Karpas-422 (cell line): ENCODE results near the gene ADCYAP1R1. TPM values are rescaled to one million over a fixed set of nuclear protein-coding genes. Genes with fewer than 3 reads are reported as not detected.

Experiments
- DNase-seq: peaks from one replicate; pipeline ENCODE4 v3.0.0-alpha.2; 2015
- H2AFZ ChIP-seq: fragments of 200-600 bp; sonication (generic); 2 replicates; pipeline ENCODE4 v1.6.1; 2014; ENCODE audit warnings: antibody characterized with exemption, low read length, mixed read lengths
- H3K27ac ChIP-seq: fragments of 200-600 bp; sonication (generic); 2 replicates; pipeline ENCODE4 v1.5.1; 2014; ENCODE audit warnings: mild to moderate bottlenecking, low read length, moderate library complexity
- H3K27me3 ChIP-seq: fragments of 200-600 bp; sonication (generic); 2 replicates; pipeline ENCODE4 v1.6.1; 2014; ENCODE audit warnings: low read length, mixed read lengths
- H3K36me3 ChIP-seq: fragments of 200-600 bp; sonication (generic); 2 replicates; pipeline ENCODE4 v1.6.1; 2014; ENCODE audit warnings: low read length, mixed read lengths; ENCODE audit not compliant: insufficient read depth
- H3K4me1 ChIP-seq: fragments of 200-600 bp; sonication (generic); 2 replicates; pipeline ENCODE4 v1.6.1; 2014; ENCODE audit warnings: mild to moderate bottlenecking, low read length, mixed read lengths
- H3K4me2 ChIP-seq: fragments of 200-600 bp; sonication (generic); 2 replicates; pipeline ENCODE4 v1.6.1; 2014; ENCODE audit warnings: low read length, low read depth, mild to moderate bottlenecking; ENCODE audit not compliant: poor library complexity, severe bottlenecking
- H3K4me3 ChIP-seq: fragments of 200-600 bp; sonication (generic); 2 replicates; pipeline ENCODE4 v1.5.1; 2014; ENCODE audit warnings: mild to moderate bottlenecking, antibody characterized with exemption, low read length, mixed read lengths
- H3K79me2 ChIP-seq: fragments of 200-600 bp; sonication (generic); 2 replicates; pipeline ENCODE4 v1.6.1; 2014; ENCODE audit warnings: mild to moderate bottlenecking, low read length, mixed read lengths
- H3K9ac ChIP-seq: fragments of 200-600 bp; sonication (generic); 2 replicates; pipeline ENCODE4 v1.6.0; 2014; ENCODE audit warnings: low read length
- H3K9me2 ChIP-seq: fragments of 200-600 bp; sonication (generic), shearing (Covaris generic); replicated peaks from 2 replicates; pipeline ENCODE4 v1.6.0; 2014; ENCODE audit warnings: mild to moderate bottlenecking, low read length, moderate library complexity; ENCODE audit not compliant: insufficient read depth
- H3K9me3 ChIP-seq: fragments of 300-700, 200-600 bp; sonication (generic); 2 replicates; pipeline ENCODE4 v1.6.1; 2014; ENCODE audit warnings: low read length, mixed read lengths
- H4K20me1 ChIP-seq: fragments of 200-600 bp; sonication (generic); 2 replicates; pipeline ENCODE4 v1.6.1; 2014; ENCODE audit warnings: mild to moderate bottlenecking, antibody characterized with exemption, low read length, low read depth; ENCODE audit not compliant: insufficient read depth
- total RNA-seq: library from RNA; depleted of rRNA; stranded (reverse); fragments of >200 nt; shearing (Covaris generic); gene quantifications from 2 replicates; pipeline ENCODE4 v1.2.3, GENCODE V29; 2014; ENCODE audit warnings: low replicate concordance

The ADCYAP1R1 gene
- total RNA-seq, 1 experiment from 2014 or later: 0.52 TPM

DNA sequence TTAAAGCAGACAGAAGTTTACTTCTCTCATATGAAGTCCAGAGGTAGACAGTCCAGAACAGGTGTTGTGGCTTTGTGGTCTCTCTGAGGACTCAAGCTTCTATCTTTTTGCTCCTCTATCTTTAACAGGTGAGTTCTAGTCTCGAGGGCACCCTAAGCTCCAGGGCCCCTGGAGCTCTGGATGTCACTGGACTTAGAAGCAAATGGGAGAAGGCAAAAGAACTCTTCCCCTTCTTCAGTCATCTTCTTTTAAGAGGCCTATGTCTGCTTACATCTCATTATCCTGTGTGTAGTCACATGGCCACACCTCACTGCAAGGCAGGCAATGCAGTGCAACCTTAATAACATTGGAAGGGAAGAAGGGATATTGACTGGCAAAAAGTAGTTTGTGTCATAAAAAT is 61.6 kb downstream of the ADCYAP1R1 start:
- Histone ChIP-seq H4K20me1 (no peaks in the 10 kb centered on the region), H2AFZ (no peak overlapping the region), H3K4me2 (no peak overlapping the region), H3K27ac (no peak overlapping the region), H3K4me3 (no peak overlapping the region), H3K9ac (no peak overlapping the region), H3K36me3 (no peaks in the 10 kb centered on the region), H3K4me1 (no peaks in the 10 kb centered on the region), H3K9me3 (no peaks in the 10 kb centered on the region), H3K79me2 (no peaks in the 10 kb centered on the region), H3K9me2 (no peaks in the 10 kb centered on the region), H3K27me3 (no peaks in the 10 kb centered on the region)
- DNase-seq: no peak

GRCh38 chr7:31114593-31115343 is 62.7 kb downstream of the ADCYAP1R1 start:
- Histone ChIP-seq H3K4me1 (no peaks in the 10 kb centered on the region), H2AFZ (no peak overlapping the region), H3K27ac (no peak overlapping the region), H3K9ac (no peak overlapping the region), H3K79me2 (no peaks in the 10 kb centered on the region), H3K27me3 (no peaks in the 10 kb centered on the region), H3K4me2 (no peak overlapping the region), H3K9me2 (no peaks in the 10 kb centered on the region), H4K20me1 (no peaks in the 10 kb centered on the region), H3K4me3 (no peak overlapping the region), H3K36me3 (no peaks in the 10 kb centered on the region), H3K9me3 (no peaks in the 10 kb centered on the region)
- peak; percentile 66 for DNase-seq

GRCh38 chr7:31116615-31117014 is 64.5 kb downstream of the ADCYAP1R1 start:
- H4K20me1 ChIP-seq: no peaks in the 10 kb centered on the region
- no peak overlapping the region for H3K4me2 ChIP-seq
- H3K4me3 ChIP-seq: no peak overlapping the region
- no peaks in the 10 kb centered on the region for H3K36me3 ChIP-seq
- DNase-seq: no peak
- H3K27me3 ChIP-seq: no peaks in the 10 kb centered on the region
- H3K27ac ChIP-seq: no peak overlapping the region
- H2AFZ ChIP-seq: no peak overlapping the region
- no peaks in the 10 kb centered on the region for H3K79me2 ChIP-seq
- peaks cover under 1% of the 10 kb centered on the region for H3K4me1 ChIP-seq
- no peak overlapping the region for H3K9ac ChIP-seq
- no peaks in the 10 kb centered on the region for H3K9me3 ChIP-seq
- H3K9me2 ChIP-seq: no peaks in the 10 kb centered on the region

- no peak for DNase-seq
- H3K9me3 ChIP-seq: no peaks in the 10 kb centered on the region
- H3K9me2 ChIP-seq: no peaks in the 10 kb centered on the region
- no peaks in the 10 kb centered on the region for H3K36me3 ChIP-seq
- no peak overlapping the region for H3K4me2 ChIP-seq
- H3K79me2 ChIP-seq: no peaks in the 10 kb centered on the region
- no peaks in the 10 kb centered on the region for H3K27me3 ChIP-seq
- H3K4me1 ChIP-seq: peaks cover 10% of the 10 kb centered on the region
- no peak overlapping the region for H3K4me3 ChIP-seq
- H3K27ac ChIP-seq: no peak overlapping the region
- H3K9ac ChIP-seq: no peak overlapping the region
- no peaks in the 10 kb centered on the region for H4K20me1 ChIP-seq
- H2AFZ ChIP-seq: no peak overlapping the region
These were observed 67.1 kb downstream of the ADCYAP1R1 start for GRCh38 chr7:31119249-31119648.

GRCh38 chr7:31120800-31121513 is 68.8 kb downstream of the ADCYAP1R1 start:
- Histone ChIP-seq H3K4me2 (no peak overlapping the region), H3K4me1 (peaks cover 10% of the 10 kb centered on the region), H3K4me3 (no peak overlapping the region), H3K36me3 (no peaks in the 10 kb centered on the region), H3K27ac (no peak overlapping the region), H3K9ac (no peak overlapping the region), H3K9me3 (no peaks in the 10 kb centered on the region), H4K20me1 (no peaks in the 10 kb centered on the region), H3K9me2 (no peaks in the 10 kb centered on the region), H3K79me2 (no peaks in the 10 kb centered on the region), H2AFZ (no peak overlapping the region), H3K27me3 (no peaks in the 10 kb centered on the region)
- no peak for DNase-seq

- no peaks in the 10 kb centered on the region for H3K9me2 ChIP-seq
- peaks cover 10% of the 10 kb centered on the region for H3K4me1 ChIP-seq
- DNase-seq: no peak
- no peak overlapping the region for H2AFZ ChIP-seq
- no peaks in the 10 kb centered on the region for H3K9me3 ChIP-seq
- no peaks in the 10 kb centered on the region for H4K20me1 ChIP-seq
- H3K27ac ChIP-seq: no peak overlapping the region
- H3K4me2 ChIP-seq: peak overlapping the region; percentile 41
- H3K9ac ChIP-seq: no peak overlapping the region
- no peaks in the 10 kb centered on the region for H3K27me3 ChIP-seq
- H3K4me3 ChIP-seq: no peak overlapping the region
- no peaks in the 10 kb centered on the region for H3K36me3 ChIP-seq
- H3K79me2 ChIP-seq: no peaks in the 10 kb centered on the region
These were observed 69.5 kb downstream of the ADCYAP1R1 start for GRCh38 chr7:31121601-31122000.

GRCh38 chr7:31122649-31123058 is 70.5 kb downstream of the ADCYAP1R1 start:
- no peak overlapping the region for H3K9ac ChIP-seq
- H4K20me1 ChIP-seq: no peaks in the 10 kb centered on the region
- H3K27ac ChIP-seq: no peak overlapping the region
- no peak overlapping the region for H3K4me3 ChIP-seq
- peak overlapping the region; percentile 41 for H3K4me2 ChIP-seq
- H3K36me3 ChIP-seq: no peaks in the 10 kb centered on the region
- H3K79me2 ChIP-seq: no peaks in the 10 kb centered on the region
- peak; percentile 91 for DNase-seq
- H3K4me1 ChIP-seq: peaks cover 10% of the 10 kb centered on the region
- no peaks in the 10 kb centered on the region for H3K9me2 ChIP-seq
- H3K27me3 ChIP-seq: no peaks in the 10 kb centered on the region
- H2AFZ ChIP-seq: peak overlapping the region; percentile 71; the same call in 1 of the 2 replicates
- no peaks in the 10 kb centered on the region for H3K9me3 ChIP-seq

GRCh38 chr7:31123321-31123720 is 71.2 kb downstream of the ADCYAP1R1 start:
- peaks cover 10% of the 10 kb centered on the region for H3K4me1 ChIP-seq
- H3K27ac ChIP-seq: no peak overlapping the region
- no peak overlapping the region for H3K9ac ChIP-seq
- H3K4me2 ChIP-seq: no peak overlapping the region
- H3K36me3 ChIP-seq: no peaks in the 10 kb centered on the region
- DNase-seq: no peak
- H3K9me2 ChIP-seq: no peaks in the 10 kb centered on the region
- no peaks in the 10 kb centered on the region for H3K79me2 ChIP-seq
- no peaks in the 10 kb centered on the region for H3K9me3 ChIP-seq
- H3K4me3 ChIP-seq: no peak overlapping the region
- no peaks in the 10 kb centered on the region for H3K27me3 ChIP-seq
- no peaks in the 10 kb centered on the region for H4K20me1 ChIP-seq
- no peak overlapping the region for H2AFZ ChIP-seq
